ENCODE results near the gene ADGRL3.

GRCh38 chr4:61210186-61210939 is 10.2 kb downstream of the ADGRL3 start:
- TF ChIP-seq POLR2A (IDR thresholded peaks at IDR 0.05; ENCODE audit: low read length) (no peak), GATA1 (IDR thresholded peaks at IDR 0.05; ENCODE audit: low read depth, low read length) (no peak)

All from erythroblast (primary cell).